Kidney (tissue), 14 donors: ENCODE measurements around the gene ERBB4. TPM values are rescaled to one million over a fixed set of nuclear protein-coding genes. Genes with fewer than 3 reads are reported as not detected.

Experiments
- DNase-seq, 5 donors: peaks; one replicate each; pipeline ENCODE4 v3.0.0-alpha.2; 2013 to 2020
- FAIRE-seq: peaks from 2 replicates; lab custom pipeline; 2012; peaks lifted over from hg19 to GRCh38; lab: Jason Lieb, UNC
- H3K27ac ChIP-seq, 2 donors: one replicate each; pipeline ENCODE4 v1.7.0; 2013; ENCODE audit warnings: low read depth in 2 of 2, low read length in 2 of 2, inconsistent platforms in 1 of 2
- H3K27me3 ChIP-seq: one replicate; pipeline ENCODE4 v1.7.1; 2013; ENCODE audit warnings: low read length, inconsistent platforms; ENCODE audit not compliant: control insufficient read depth, insufficient read depth
- H3K36me3 ChIP-seq, 3 donors: one replicate each; pipeline versions ENCODE4 v1.7.0 to v1.7.1; 2013; ENCODE audit warnings: low read length in 3 of 3, control low read depth in 1 of 3, inconsistent platforms in 1 of 3; ENCODE audit not compliant: insufficient read depth in 3 of 3, control insufficient read depth in 2 of 3
- H3K4me1 ChIP-seq, 3 donors: one replicate each; pipeline versions ENCODE4 v1.7.0 to v1.7.1; 2013; ENCODE audit warnings: low read length in 3 of 3, inconsistent platforms in 1 of 3, low read depth in 1 of 3; ENCODE audit not compliant: control insufficient read depth in 2 of 3, insufficient read depth in 2 of 3
- H3K4me3 ChIP-seq, 3 donors: one replicate each; pipeline versions ENCODE4 v1.7.0 to v1.8.1; 2013; ENCODE audit warnings: low read length in 3 of 3, control low read depth in 1 of 3, inconsistent platforms in 1 of 3
- H3K9ac ChIP-seq, 3 donors: one replicate each; pipeline versions ENCODE4 v1.7.0 to v1.7.1; 2013; ENCODE audit warnings: low read length in 3 of 3, control low read depth in 1 of 3, inconsistent platforms in 1 of 3
- H3K9me3 ChIP-seq, 3 donors: one replicate each; pipeline versions ENCODE4 v1.7.0 to v1.7.1; 2013; ENCODE audit warnings: low read length in 3 of 3, control low read depth in 1 of 3, inconsistent platforms in 1 of 3; ENCODE audit not compliant: control insufficient read depth in 2 of 3, insufficient read depth in 1 of 3
- CTCF ChIP-seq: IDR thresholded peaks from 3 replicates; pipeline ENCODE4 v1.5.1; 2012; ENCODE audit warnings: mild to moderate bottlenecking, moderate library complexity, borderline replicate concordance; ENCODE audit not compliant: insufficient read depth; ENCODE audit errors: extremely low read depth
- intact Hi-C: fragments of 100-400 bp; cut with DNase I; formaldehyde crosslinking; loops from one replicate; pipeline ENCODE4 v1.11.1; 2022
- polyA plus RNA-seq: library from polyadenylated mRNA; stranded (reverse); fragments of 350-450 nt; fragmentation: Illumina TruSeq; extraction: RNeasy Lipid Tissue Mini Kit (QIAGEN cat#74804); gene quantifications from one replicate; pipeline ENCODE4 v1.2.3, GENCODE V29; 2014; ENCODE audit warnings: low read depth, low replicate concordance; ENCODE audit not compliant: insufficient read depth
- total RNA-seq: library from RNA; stranded (reverse); fragmentation: NEBNext Ultra II Directional; extraction: Animal tissue kit (Norgen Biotek cat#: 25700); gene quantifications from one replicate; pipeline ENCODE4 v1.2.1, GENCODE V29; 2021
- donor health status: control.
- donor health status: control.
- donor health status: control.
- donor health status: control.
- donor health status: control.
- donor health status: DM: yes; HTN: yes; CAD: no.
- donor health status: Normal renal cell carcinoma (clear cell type).

Gene ERBB4
- total and polyA plus RNA-seq, 2 donors from 2014 or later, result 3.9 to 152 TPM

DNA sequence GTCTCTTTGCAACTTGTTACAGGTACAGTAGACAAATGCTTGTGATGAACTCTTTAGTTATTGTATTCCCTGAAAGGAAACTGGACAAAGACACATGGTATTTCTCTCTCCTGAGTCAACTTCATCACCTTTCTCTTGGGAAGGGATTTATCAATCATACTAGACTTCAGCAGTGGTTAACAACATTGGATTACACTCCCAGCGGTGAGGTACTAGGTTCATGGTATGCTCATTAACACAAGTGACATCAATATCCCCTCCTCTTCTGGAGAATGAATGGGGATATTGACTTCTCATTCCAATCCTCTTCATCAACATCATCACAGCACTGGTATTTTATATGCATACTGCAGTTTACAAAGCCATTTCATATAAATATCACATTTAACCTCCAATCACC lies 574.6 kb downstream of the ERBB4 start:
- no peaks in the 10 kb centered on the region for H3K9me3 ChIP-seq
- H3K27ac ChIP-seq, result no peak overlapping the region
- no peaks in the 10 kb centered on the region for H3K4me1 ChIP-seq
- no peak overlapping the region for H3K4me3 ChIP-seq
- DNase-seq (no peak), FAIRE-seq (no peak)
- H3K36me3 ChIP-seq, result no peaks in the 10 kb centered on the region
- no peak for TF ChIP-seq CTCF
- intact Hi-C loops, result no loop called here
- no peaks in the 10 kb centered on the region for H3K27me3 ChIP-seq
- H3K9ac ChIP-seq, result no peak overlapping the region

- intact Hi-C loops, result no loop called here
- FAIRE-seq, result no peak
These were observed 580.8 kb downstream of the ERBB4 start for GRCh38 chr2:211957799-211958198.

DNA sequence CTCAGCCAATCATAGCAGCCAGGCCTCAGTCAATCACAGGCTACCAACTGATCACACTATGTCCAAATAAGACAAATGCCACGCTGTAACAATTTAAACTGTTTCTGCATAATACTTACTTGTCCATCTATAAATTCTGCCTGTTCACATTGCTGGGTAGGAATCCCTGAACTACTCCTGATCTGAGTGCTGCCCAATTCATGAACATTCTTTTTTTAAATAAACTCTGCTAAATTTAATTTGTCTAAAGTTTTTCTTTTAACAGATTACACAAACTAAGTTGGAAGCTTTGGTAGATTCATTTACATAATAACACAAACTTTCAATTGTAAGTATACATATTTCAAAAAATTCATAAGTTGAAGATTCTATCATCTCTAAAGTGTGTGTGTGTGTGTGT lies 583.0 kb downstream of the ERBB4 start:
- no peak overlapping the region for H3K4me3 ChIP-seq
- no peak for FAIRE-seq
- no peak for DNase-seq
- TF ChIP-seq CTCF, result no peak
- no peaks in the 10 kb centered on the region for H3K27me3 ChIP-seq
- intact Hi-C loops, result no loop called here
- no peaks in the 10 kb centered on the region for H3K4me1 ChIP-seq
- H3K9me3 ChIP-seq, result no peaks in the 10 kb centered on the region
- no peak overlapping the region for H3K9ac ChIP-seq
- no peaks in the 10 kb centered on the region for H3K36me3 ChIP-seq
- no peak overlapping the region for H3K27ac ChIP-seq

More at GRCh38 chr2:211957799-211958198, 580.8 kb downstream of the ERBB4 start:
- H3K9ac ChIP-seq, result no peak overlapping the region
- H3K36me3 ChIP-seq, result no peaks in the 10 kb centered on the region
- DNase-seq, result peak in 1 of 5 donors; percentile 2
- no peaks in the 10 kb centered on the region for H3K27me3 ChIP-seq
- no peaks in the 10 kb centered on the region for H3K9me3 ChIP-seq
- no peak overlapping the region for H3K4me3 ChIP-seq
- TF ChIP-seq CTCF, result no peak
- H3K27ac ChIP-seq, result no peak overlapping the region
- no peaks in the 10 kb centered on the region for H3K4me1 ChIP-seq

GRCh38 chr2:211948932-211949331 lies 589.7 kb downstream of the ERBB4 start:
- no peak for TF ChIP-seq CTCF
- no peak overlapping the region for H3K4me3 ChIP-seq

More at GRCh38 chr2:211948932-211949331, 589.7 kb downstream of the ERBB4 start:
- Histone ChIP-seq H3K9ac (no peak overlapping the region), H3K9me3 (no peaks in the 10 kb centered on the region), H3K4me1 (no peaks in the 10 kb centered on the region), H3K27me3 (no peaks in the 10 kb centered on the region), H3K27ac (no peak overlapping the region), H3K36me3 (no peaks in the 10 kb centered on the region)
- no peak for FAIRE-seq
- intact Hi-C loops, result no loop called here
- DNase-seq, result no peak
